ENCODE results near the gene ADAMTS7.
"Not testable (repeated sequence)": the region's sequence is repeated elsewhere in the genome, so short reads cannot be mapped to it uniquely, and the experiment has no call there.

ADAMTS7 gene

DNA sequence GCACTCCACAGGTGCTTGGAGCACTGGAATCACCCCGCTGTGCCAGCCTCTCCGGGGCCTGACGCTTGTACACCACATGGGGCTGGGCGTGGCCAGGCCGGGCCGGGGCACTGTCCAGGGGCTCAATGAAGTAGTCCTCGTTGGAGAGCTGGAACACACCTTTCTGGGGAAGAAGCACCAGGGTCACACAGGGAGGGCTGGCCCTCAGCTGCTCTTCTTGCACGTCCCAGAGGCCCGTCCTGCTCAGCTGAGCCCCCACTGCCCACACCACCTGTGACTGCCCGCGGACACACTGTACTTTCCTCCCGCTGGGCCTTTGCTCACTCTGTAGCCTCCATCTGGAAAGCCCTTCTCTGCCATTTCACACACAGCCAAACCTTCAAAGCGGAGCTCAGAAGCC, 13.3 kb downstream of the ADAMTS7 start:
- 0 out of 3 replicates have a peak, but pooled peaks have one; percentile 14 for ATAC-seq
- TF ChIP-seq ZNF8 (CRISPR knock-in tag; IDR thresholded peaks at IDR 0.05): no peak
- TF ChIP-seq GLIS3 (CRISPR knock-in tag; IDR thresholded peaks at IDR 0.05): no peak
- TF ChIP-seq, protein P1, sequence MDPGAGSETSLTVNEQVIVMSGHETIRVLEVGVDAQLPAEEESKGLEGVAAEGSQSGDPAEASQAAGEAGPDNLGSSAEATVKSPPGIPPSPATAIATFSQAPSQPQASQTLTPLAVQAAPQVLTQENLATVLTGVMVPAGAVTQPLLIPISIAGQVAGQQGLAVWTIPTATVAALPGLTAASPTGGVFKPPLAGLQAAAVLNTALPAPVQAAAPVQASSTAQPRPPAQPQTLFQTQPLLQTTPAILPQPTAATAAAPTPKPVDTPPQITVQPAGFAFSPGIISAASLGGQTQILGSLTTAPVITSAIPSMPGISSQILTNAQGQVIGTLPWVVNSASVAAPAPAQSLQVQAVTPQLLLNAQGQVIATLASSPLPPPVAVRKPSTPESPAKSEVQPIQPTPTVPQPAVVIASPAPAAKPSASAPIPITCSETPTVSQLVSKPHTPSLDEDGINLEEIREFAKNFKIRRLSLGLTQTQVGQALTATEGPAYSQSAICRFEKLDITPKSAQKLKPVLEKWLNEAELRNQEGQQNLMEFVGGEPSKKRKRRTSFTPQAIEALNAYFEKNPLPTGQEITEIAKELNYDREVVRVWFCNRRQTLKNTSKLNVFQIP (CRISPR knock-in tag; IDR thresholded peaks at IDR 0.05; ENCODE audit: borderline replicate concordance, low read depth): no peak
- no peak for TF ChIP-seq ZNF70 (CRISPR knock-in tag; IDR thresholded peaks at IDR 0.05)
- TF ChIP-seq, protein P2, sequence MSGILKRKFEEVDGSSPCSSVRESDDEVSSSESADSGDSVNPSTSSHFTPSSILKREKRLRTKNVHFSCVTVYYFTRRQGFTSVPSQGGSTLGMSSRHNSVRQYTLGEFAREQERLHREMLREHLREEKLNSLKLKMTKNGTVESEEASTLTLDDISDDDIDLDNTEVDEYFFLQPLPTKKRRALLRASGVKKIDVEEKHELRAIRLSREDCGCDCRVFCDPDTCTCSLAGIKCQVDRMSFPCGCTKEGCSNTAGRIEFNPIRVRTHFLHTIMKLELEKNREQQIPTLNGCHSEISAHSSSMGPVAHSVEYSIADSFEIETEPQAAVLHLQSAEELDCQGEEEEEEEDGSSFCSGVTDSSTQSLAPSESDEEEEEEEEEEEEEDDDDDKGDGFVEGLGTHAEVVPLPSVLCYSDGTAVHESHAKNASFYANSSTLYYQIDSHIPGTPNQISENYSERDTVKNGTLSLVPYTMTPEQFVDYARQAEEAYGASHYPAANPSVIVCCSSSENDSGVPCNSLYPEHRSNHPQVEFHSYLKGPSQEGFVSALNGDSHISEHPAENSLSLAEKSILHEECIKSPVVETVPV (CRISPR knock-in tag; IDR thresholded peaks at IDR 0.05): no peak
- TF ChIP-seq, protein P3, sequence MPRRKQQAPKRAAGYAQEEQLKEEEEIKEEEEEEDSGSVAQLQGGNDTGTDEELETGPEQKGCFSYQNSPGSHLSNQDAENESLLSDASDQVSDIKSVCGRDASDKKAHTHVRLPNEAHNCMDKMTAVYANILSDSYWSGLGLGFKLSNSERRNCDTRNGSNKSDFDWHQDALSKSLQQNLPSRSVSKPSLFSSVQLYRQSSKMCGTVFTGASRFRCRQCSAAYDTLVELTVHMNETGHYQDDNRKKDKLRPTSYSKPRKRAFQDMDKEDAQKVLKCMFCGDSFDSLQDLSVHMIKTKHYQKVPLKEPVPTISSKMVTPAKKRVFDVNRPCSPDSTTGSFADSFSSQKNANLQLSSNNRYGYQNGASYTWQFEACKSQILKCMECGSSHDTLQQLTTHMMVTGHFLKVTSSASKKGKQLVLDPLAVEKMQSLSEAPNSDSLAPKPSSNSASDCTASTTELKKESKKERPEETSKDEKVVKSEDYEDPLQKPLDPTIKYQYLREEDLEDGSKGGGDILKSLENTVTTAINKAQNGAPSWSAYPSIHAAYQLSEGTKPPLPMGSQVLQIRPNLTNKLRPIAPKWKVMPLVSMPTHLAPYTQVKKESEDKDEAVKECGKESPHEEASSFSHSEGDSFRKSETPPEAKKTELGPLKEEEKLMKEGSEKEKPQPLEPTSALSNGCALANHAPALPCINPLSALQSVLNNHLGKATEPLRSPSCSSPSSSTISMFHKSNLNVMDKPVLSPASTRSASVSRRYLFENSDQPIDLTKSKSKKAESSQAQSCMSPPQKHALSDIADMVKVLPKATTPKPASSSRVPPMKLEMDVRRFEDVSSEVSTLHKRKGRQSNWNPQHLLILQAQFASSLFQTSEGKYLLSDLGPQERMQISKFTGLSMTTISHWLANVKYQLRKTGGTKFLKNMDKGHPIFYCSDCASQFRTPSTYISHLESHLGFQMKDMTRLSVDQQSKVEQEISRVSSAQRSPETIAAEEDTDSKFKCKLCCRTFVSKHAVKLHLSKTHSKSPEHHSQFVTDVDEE (CRISPR knock-in tag; IDR thresholded peaks at IDR 0.05): no peak
- TF ChIP-seq ZFP30 (CRISPR knock-in tag; IDR thresholded peaks at IDR 0.05): no peak
- no peak for TF ChIP-seq SNAI2 (CRISPR knock-in tag; IDR thresholded peaks at IDR 0.05)
- TF ChIP-seq PPARA (CRISPR knock-in tag; IDR thresholded peaks at IDR 0.05; ENCODE audit: borderline replicate concordance): no peak
- TF ChIP-seq, protein P4, sequence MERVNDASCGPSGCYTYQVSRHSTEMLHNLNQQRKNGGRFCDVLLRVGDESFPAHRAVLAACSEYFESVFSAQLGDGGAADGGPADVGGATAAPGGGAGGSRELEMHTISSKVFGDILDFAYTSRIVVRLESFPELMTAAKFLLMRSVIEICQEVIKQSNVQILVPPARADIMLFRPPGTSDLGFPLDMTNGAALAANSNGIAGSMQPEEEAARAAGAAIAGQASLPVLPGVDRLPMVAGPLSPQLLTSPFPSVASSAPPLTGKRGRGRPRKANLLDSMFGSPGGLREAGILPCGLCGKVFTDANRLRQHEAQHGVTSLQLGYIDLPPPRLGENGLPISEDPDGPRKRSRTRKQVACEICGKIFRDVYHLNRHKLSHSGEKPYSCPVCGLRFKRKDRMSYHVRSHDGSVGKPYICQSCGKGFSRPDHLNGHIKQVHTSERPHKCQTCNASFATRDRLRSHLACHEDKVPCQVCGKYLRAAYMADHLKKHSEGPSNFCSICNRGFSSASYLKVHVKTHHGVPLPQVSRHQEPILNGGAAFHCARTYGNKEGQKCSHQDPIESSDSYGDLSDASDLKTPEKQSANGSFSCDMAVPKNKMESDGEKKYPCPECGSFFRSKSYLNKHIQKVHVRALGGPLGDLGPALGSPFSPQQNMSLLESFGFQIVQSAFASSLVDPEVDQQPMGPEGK (CRISPR knock-in tag; IDR thresholded peaks at IDR 0.05; ENCODE audit: borderline replicate concordance): no peak
- no peak for TF ChIP-seq CSDC2 (CRISPR knock-in tag; IDR thresholded peaks at IDR 0.05)
- no peak for TF ChIP-seq TOX (CRISPR knock-in tag; IDR thresholded peaks at IDR 0.05; ENCODE audit: borderline replicate concordance)
- no peak for TF ChIP-seq ISL1 (CRISPR knock-in tag; IDR thresholded peaks at IDR 0.05)
- TF ChIP-seq BACH2 (CRISPR knock-in tag; IDR thresholded peaks at IDR 0.05; ENCODE audit: borderline replicate concordance): no peak
- no peak for TF ChIP-seq ESRRG (CRISPR knock-in tag; IDR thresholded peaks at IDR 0.05)
- TF ChIP-seq OSR1 (CRISPR knock-in tag; IDR thresholded peaks at IDR 0.05): no peak
- TF ChIP-seq, protein P5, sequence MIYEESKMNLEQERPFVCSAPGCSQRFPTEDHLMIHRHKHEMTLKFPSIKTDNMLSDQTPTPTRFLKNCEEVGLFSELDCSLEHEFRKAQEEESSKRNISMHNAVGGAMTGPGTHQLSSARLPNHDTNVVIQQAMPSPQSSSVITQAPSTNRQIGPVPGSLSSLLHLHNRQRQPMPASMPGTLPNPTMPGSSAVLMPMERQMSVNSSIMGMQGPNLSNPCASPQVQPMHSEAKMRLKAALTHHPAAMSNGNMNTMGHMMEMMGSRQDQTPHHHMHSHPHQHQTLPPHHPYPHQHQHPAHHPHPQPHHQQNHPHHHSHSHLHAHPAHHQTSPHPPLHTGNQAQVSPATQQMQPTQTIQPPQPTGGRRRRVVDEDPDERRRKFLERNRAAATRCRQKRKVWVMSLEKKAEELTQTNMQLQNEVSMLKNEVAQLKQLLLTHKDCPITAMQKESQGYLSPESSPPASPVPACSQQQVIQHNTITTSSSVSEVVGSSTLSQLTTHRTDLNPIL (CRISPR knock-in tag; IDR thresholded peaks at IDR 0.05; ENCODE audit: low read depth): no peak

DNA sequence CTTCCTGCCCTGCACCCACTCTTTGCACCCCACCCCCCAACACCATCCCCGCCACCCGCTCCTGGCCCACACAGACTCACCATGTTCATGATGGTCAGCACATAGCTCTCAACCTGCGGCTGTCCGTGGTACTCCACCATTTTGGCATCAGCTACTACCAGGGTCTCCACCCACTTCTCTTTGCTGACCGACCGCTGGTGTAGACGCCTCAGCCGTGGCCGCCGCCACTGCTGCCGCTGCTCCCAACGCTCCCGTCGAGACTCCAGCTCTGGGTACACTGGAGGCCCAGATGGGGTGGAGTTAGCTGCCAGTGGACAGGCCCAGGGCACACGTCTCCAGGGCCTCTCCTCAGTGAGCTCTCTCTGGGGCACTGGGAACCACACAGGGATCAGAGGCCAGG, 14.8 kb downstream of the ADAMTS7 start:
- TF ChIP-seq ZFP3 (CRISPR knock-in tag; IDR thresholded peaks at IDR 0.05): no peak
- no peak for TF ChIP-seq SNAI2 (CRISPR knock-in tag; IDR thresholded peaks at IDR 0.05)
- TF ChIP-seq GLIS3 (CRISPR knock-in tag; IDR thresholded peaks at IDR 0.05): no peak
- no peak for TF ChIP-seq ISL1 (CRISPR knock-in tag; IDR thresholded peaks at IDR 0.05)

DNA sequence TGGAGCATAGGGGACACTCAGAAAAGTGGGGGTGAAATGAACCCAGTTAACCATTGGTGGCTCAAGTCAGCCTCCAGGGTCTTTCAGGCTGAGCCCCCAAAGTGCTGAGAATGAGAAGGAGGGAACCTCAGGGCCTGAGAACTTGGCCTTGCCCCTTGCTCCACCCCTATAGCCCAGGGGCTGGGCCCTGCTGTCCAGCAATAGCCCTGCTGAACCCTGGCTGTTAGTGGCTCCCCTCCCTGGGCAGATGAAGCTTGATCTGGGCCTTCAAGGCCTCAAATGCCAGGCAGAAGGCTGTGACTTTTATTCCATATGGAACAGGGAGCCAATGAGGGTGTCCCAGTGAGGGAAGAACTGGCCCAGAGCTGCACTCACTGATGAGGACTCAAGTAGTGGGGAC, 16.2 kb downstream of the ADAMTS7 start:
- TF ChIP-seq PPARA (CRISPR knock-in tag; IDR thresholded peaks at IDR 0.05; ENCODE audit: borderline replicate concordance) (no peak), ZNF70 (CRISPR knock-in tag; IDR thresholded peaks at IDR 0.05) (no peak), ESRRG (CRISPR knock-in tag; IDR thresholded peaks at IDR 0.05) (no peak), ZFP3 (CRISPR knock-in tag; IDR thresholded peaks at IDR 0.05) (no peak)
- TF ChIP-seq, protein P4 (CRISPR knock-in tag; IDR thresholded peaks at IDR 0.05; ENCODE audit: borderline replicate concordance): no peak
- ATAC-seq: no peak

More for the DNA sequence above, 14.8 kb downstream of the ADAMTS7 start:
- no peak for ATAC-seq

DNA sequence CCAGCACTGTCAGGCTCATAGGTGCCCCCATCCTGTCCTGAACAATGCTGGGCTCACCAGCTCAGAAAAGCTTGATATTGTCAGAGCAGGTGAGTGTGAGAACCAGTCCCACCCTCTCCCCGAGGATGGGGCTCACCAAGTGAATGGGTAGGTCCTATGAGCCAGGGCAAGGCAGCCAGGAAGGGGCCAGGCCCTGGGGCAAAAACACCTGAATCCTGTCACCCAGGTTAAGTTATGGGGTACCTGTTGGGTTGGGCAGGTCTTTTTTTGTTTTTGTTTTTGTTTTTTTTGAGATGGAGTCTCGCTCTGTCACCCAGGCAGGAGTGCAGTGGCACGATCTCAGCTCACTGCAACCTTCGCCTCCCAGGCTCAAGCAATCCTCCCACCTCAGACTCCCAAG, 16.8 kb downstream of the ADAMTS7 start:
- ATAC-seq: not testable (repeated sequence)

Data from SK-N-SH treated with all-trans-retinoic acid at 6 μM for 48 hours (cell line).